ENCODE results near the gene ACVR2B.
"Not testable (repeated sequence)": the region's sequence is repeated elsewhere in the genome, so short reads cannot be mapped to it uniquely, and the experiment has no call there.

The ACVR2B gene

DNA sequence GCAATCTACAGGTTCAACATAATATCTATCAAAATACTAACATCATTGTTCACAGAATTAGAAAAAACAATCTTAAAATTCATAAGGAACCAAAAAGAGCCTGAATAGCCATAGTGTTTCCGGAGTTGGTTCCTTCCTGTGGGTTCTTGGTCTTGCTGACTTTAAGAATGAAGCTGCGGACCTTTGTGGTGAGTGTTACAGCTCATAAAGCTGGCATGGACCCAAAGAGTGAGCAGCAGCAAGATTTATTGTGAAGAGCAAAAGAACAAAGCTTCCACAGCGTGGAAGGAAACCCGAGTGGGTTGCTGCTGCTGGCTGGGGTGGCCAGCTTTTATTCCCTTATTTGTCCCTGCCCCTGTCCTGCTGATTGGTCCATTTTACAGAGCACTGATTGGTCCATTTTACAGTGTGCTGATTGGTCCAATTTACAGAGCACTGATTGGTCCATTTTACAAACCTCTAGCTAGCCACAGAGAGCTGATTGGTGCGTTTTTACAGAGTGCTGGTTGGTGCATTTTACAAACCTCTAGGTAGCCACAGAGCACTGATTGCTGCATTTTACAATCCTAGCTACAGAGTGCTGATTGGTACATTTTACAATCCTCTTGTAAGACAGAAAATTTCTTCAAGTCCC is 15.1 kb upstream of the ACVR2B start:
- intact Hi-C loops (cut with DNase I; ENCODE audit: low total_unique reads); H3K27me3 ChIP-seq; H3K36me3 ChIP-seq; H3K27ac ChIP-seq; H3K4me1 ChIP-seq; H3K4me3 ChIP-seq: not testable (repeated sequence)
- peaks cover 0 to 16% (median 6%) of the 10 kb centered on the region in 3 donors for H3K9me3 ChIP-seq
- peak in 1 of 2 donors; percentile 41 for DNase-seq

- H3K36me3 ChIP-seq; intact Hi-C loops (cut with DNase I; ENCODE audit: low total_unique reads); H3K4me1 ChIP-seq; H3K9me3 ChIP-seq; DNase-seq; H3K4me3 ChIP-seq; H3K27me3 ChIP-seq; H3K27ac ChIP-seq: not testable (repeated sequence)
Observed at GRCh38 chr3:38443205-38443604, 10.5 kb upstream of the ACVR2B start.

DNA sequence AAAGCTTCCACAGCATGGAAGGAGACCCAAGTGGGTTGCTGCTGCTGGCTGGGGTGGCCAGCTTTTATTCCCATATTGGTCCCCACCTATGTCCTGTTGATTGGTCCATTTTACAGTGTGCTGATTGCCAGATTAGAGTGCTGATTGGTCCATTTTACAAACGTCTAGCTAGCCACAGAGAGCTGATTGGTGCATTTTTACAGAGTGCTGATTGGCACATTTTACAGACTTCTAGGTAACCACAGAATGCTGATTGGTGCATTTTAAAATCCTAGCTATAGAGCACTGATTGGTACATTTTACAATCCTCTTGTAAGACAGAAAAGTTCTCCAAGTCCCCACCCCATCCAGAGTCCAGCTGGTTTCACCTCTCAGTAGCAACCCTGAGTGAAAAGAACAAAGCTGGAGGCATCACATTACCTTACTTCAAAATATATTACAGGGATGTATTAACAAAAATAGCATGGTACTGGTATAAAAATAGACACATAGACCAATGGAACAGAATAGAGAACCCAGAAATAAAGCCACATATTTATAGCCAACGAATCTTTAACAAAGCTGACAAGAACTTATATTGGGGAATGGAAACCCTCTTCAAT is 7.5 kb upstream of the ACVR2B start:
- intact Hi-C loops (cut with DNase I; ENCODE audit: low total_unique reads): no loop called here
- H3K27me3 ChIP-seq: no peaks in the 10 kb centered on the region
- no peak for DNase-seq
- TF ChIP-seq CTCF (IDR thresholded peaks at IDR 0.05): no peak
- no peak overlapping the region for H3K27ac ChIP-seq
- H3K4me1 ChIP-seq: no peaks in the 10 kb centered on the region
- H3K9me3 ChIP-seq: no peaks in the 10 kb centered on the region
- H3K4me3 ChIP-seq: no peak overlapping the region
- no peaks in the 10 kb centered on the region for H3K36me3 ChIP-seq

DNA sequence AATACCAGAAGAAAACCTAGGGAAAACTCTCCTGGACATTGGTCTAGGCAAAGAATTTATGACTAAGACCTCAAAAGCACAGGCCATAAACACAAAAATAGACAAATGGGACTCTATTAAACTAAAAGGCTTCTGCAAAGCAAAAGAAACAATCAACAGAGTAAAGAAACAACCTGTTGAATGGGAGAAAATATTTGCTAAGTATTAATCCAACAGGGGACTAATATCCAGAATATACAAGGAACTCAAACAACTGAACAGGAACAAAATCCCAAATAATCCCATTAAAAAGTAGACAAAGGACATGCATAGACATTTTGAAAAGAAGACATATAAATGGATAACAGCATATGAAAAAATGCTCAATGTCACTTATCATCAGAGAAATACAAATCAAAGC is 6.9 kb upstream of the ACVR2B start:
- intact Hi-C loops (cut with DNase I; ENCODE audit: low total_unique reads): no loop called here
- no peak for TF ChIP-seq CTCF (IDR thresholded peaks at IDR 0.05)
- H3K4me3 ChIP-seq: no peak overlapping the region

GRCh38 chr3:38450853-38451252 is 2.8 kb upstream of the ACVR2B start:
- Histone ChIP-seq H3K4me1 (peaks cover 0 to 12% (median 6%) of the 10 kb centered on the region in 4 donors), H3K27me3 (no peaks in the 10 kb centered on the region), H3K4me3 (no peak overlapping the region), H3K27ac (no peak overlapping the region), H3K9me3 (no peaks in the 10 kb centered on the region), H3K36me3 (no peaks in the 10 kb centered on the region)
- TF ChIP-seq CTCF (IDR thresholded peaks at IDR 0.05): no peak
- DNase-seq: no peak
- intact Hi-C loops (cut with DNase I; ENCODE audit: low total_unique reads): no loop called here

More for the DNA sequence above, 6.9 kb upstream of the ACVR2B start:
- no peaks in the 10 kb centered on the region for H3K27me3 ChIP-seq
- H3K27ac ChIP-seq: no peak overlapping the region
- H3K9me3 ChIP-seq: no peaks in the 10 kb centered on the region
- no peaks in the 10 kb centered on the region for H3K36me3 ChIP-seq
- H3K4me1 ChIP-seq: no peaks in the 10 kb centered on the region
- no peak for DNase-seq

GRCh38 chr3:38453913-38454177 is 155 bp downstream of the ACVR2B start:
- Histone ChIP-seq H3K27ac (peak overlapping the region; percentile 83 to 90), H3K27me3 (no peaks in the 10 kb centered on the region), H3K4me1 (peaks cover 0 to 26% (median 17%) of the 10 kb centered on the region in 4 donors), H3K36me3 (no peaks in the 10 kb centered on the region), H3K9me3 (no peaks in the 10 kb centered on the region), H3K4me3 (peak overlapping the region; percentile 72 to 95)
- TF ChIP-seq CTCF (IDR thresholded peaks at IDR 0.05): no peak
- intact Hi-C loops (cut with DNase I; ENCODE audit: low total_unique reads): no loop called here
- no peak for DNase-seq

Data from tibial artery (tissue), 4 donors.